Keratinocyte (primary cell): ENCODE results near the gene SERINC5. TPM values are rescaled to one million over a fixed set of nuclear protein-coding genes. Genes with fewer than 3 reads are reported as not detected.

Experiments
- DNase-seq: peaks from one replicate; pipeline ENCODE4 v3.0.0-alpha.2; 2011; ENCODE audit warnings: low read depth, missing footprints, low spot score
- FAIRE-seq: peaks from 2 replicates; lab custom pipeline; 2011; peaks lifted over from hg19 to GRCh38; lab: Jason Lieb, UNC
- H2AFZ ChIP-seq: 2 replicates; pipeline ENCODE4 v1.6.0; 2012; ENCODE audit warnings: low read length, control low read depth, inconsistent platforms; ENCODE audit not compliant: control insufficient read depth
- H3K27ac ChIP-seq: 2 replicates; pipeline ENCODE4 v1.5.1; 2011; ENCODE audit warnings: low read length; ENCODE audit not compliant: control insufficient read depth, insufficient read depth
- H3K27me3 ChIP-seq: 3 replicates; pipeline ENCODE4 v1.6.0; 2011; ENCODE audit warnings: low read length; ENCODE audit not compliant: control insufficient read depth, insufficient read depth; ENCODE audit errors: extremely low read depth
- H3K36me3 ChIP-seq, 2 experiments: 2 replicates in 1 of 2; 3 replicates in 1 of 2; pipeline ENCODE4 v1.5.1; 2011; ENCODE audit warnings: low read length in 2 of 2, mild to moderate bottlenecking in 1 of 2; ENCODE audit not compliant: control insufficient read depth in 2 of 2, insufficient read depth in 2 of 2; ENCODE audit errors: extremely low read depth in 1 of 2
- H3K4me1 ChIP-seq: 3 replicates; pipeline ENCODE4 v1.5.1; 2011; ENCODE audit warnings: low read length; ENCODE audit not compliant: control insufficient read depth, insufficient read depth; ENCODE audit errors: extremely low read depth
- H3K4me2 ChIP-seq: 3 replicates; pipeline ENCODE4 v1.6.0; 2011; ENCODE audit warnings: low read depth, low read length; ENCODE audit not compliant: control insufficient read depth, insufficient read depth; ENCODE audit errors: extremely low read depth
- H3K4me3 ChIP-seq, 3 experiments: fragments of 200-600 bp in 1 of 3; sonication (generic) in 1 of 3; 2 replicates in 2 of 3; 3 replicates in 1 of 3; pipeline ENCODE4 v1.5.1; 2011 to 2016; ENCODE audit warnings: low read length in 3 of 3, mild to moderate bottlenecking in 3 of 3, control low read depth in 2 of 3, inconsistent platforms in 1 of 3, low read depth in 1 of 3, mixed read lengths in 1 of 3, mixed run types in 1 of 3, moderate library complexity in 1 of 3; ENCODE audit not compliant: control insufficient read depth in 2 of 3, insufficient read depth in 2 of 3; ENCODE audit errors: extremely low read depth in 1 of 3
- H3K79me2 ChIP-seq: 2 replicates; pipeline ENCODE4 v1.6.0; 2012; ENCODE audit warnings: low read length; ENCODE audit not compliant: control insufficient read depth, insufficient read depth
- H3K9ac ChIP-seq: 3 replicates; pipeline ENCODE4 v1.6.0; 2011; ENCODE audit warnings: low read length; ENCODE audit not compliant: control insufficient read depth, insufficient read depth; ENCODE audit errors: extremely low read depth
- H3K9me1 ChIP-seq: 3 replicates; pipeline ENCODE4 v1.6.0; 2011; ENCODE audit warnings: low read length; ENCODE audit not compliant: control insufficient read depth, insufficient read depth; ENCODE audit errors: extremely low read depth
- H3K9me3 ChIP-seq: 2 replicates; pipeline ENCODE4 v1.5.1; 2012; ENCODE audit warnings: low read depth, low read length; ENCODE audit not compliant: control insufficient read depth
- H4K20me1 ChIP-seq: 3 replicates; pipeline ENCODE4 v1.6.0; 2011; ENCODE audit warnings: low read length; ENCODE audit not compliant: control insufficient read depth, insufficient read depth; ENCODE audit errors: extremely low read depth
- EZH2 ChIP-seq: IDR thresholded peaks from one replicate; pipeline ENCODE4 v1.6.1; 2012; ENCODE audit warnings: inconsistent platforms, mild to moderate bottlenecking, low read length, moderate library complexity
- dilution Hi-C: fragments of 300-500 bp; cut with MboI; formaldehyde crosslinking; loops from one replicate; pipeline ENCODE4 v1.7.0; 2020; ENCODE audit warnings: low sequenced_read_pairs; ENCODE audit not compliant: extremely low pct_ligation_motif_present
- polyA plus RNA-seq, 5 experiments: library from polyadenylated mRNA; depleted of rRNA in 3 of 5; stranded (reverse) in 3 of 5; stranded (forward) in 1 of 5; unstranded in 1 of 5; fragments of >200 nt; gene quantifications; 1 replicate in 1 of 5; 2 replicates in 3 of 5; 3 replicates in 1 of 5; pipeline versions ENCODE4 v1.2.1 to v1.2.3, GENCODE V29; 2011 to 2012; ENCODE audit warnings: missing spikeins in 2 of 5, low read depth in 1 of 5, low replicate concordance in 1 of 5
- TF ChIP-seq, protein P1 (sequence below), 3 experiments: IDR thresholded peaks in 1 of 3; conservative IDR thresholded peaks in 1 of 3; optimal IDR thresholded peaks in 1 of 3; 2 replicates in 2 of 3; 3 replicates in 1 of 3; pipeline versions ENCODE3 to v1.5.1; 2011; ENCODE audit warnings: low read length in 3 of 3, mild to moderate bottlenecking in 3 of 3, moderate library complexity in 2 of 3, control low read depth in 1 of 3, inconsistent platforms in 1 of 3; ENCODE audit not compliant: insufficient read depth in 2 of 3; ENCODE audit errors: extremely low read depth in 1 of 3

Gene SERINC5
- polyA plus RNA-seq, 1 donor (not counting 4 experiments of a cell fraction or from before 2014, with no cell fraction given), result 20.0 TPM

DNA sequence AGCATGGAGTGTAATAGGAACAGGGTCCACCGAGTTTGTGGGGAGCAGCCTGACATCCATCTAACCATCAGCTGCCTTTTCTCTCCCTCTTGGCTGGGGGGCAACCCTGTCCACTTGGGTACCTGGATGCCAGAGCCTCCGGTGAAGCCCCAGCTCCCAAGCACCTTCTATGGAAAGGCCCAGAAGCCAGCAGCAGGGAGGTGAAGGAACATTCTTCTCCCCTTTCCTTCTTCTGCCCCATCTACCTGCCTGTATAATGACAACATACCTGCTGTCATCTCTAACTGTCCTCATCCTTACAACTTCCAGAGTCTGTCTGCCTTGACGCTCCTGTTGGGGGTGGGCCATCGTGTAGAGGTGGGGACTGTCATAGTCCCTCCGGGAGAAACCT lies 187.6 kb downstream of the SERINC5 start:
- no peak for DNase-seq
- H3K27ac ChIP-seq, result no peak overlapping the region
- H3K4me1 ChIP-seq, result peaks cover 8% of the 10 kb centered on the region
- dilution Hi-C loops, result no loop called here
- no peaks in the 10 kb centered on the region for H3K27me3 ChIP-seq
- H4K20me1 ChIP-seq, result no peaks in the 10 kb centered on the region
- H2AFZ ChIP-seq, result no peak overlapping the region
- no peak for FAIRE-seq
- no peaks in the 10 kb centered on the region for H3K79me2 ChIP-seq
- TF ChIP-seq, protein P1, sequence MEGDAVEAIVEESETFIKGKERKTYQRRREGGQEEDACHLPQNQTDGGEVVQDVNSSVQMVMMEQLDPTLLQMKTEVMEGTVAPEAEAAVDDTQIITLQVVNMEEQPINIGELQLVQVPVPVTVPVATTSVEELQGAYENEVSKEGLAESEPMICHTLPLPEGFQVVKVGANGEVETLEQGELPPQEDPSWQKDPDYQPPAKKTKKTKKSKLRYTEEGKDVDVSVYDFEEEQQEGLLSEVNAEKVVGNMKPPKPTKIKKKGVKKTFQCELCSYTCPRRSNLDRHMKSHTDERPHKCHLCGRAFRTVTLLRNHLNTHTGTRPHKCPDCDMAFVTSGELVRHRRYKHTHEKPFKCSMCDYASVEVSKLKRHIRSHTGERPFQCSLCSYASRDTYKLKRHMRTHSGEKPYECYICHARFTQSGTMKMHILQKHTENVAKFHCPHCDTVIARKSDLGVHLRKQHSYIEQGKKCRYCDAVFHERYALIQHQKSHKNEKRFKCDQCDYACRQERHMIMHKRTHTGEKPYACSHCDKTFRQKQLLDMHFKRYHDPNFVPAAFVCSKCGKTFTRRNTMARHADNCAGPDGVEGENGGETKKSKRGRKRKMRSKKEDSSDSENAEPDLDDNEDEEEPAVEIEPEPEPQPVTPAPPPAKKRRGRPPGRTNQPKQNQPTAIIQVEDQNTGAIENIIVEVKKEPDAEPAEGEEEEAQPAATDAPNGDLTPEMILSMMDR (optimal IDR thresholded peaks at IDR 0.05 in 1 of 3, IDR thresholded peaks at IDR 0.05 in 1 of 3, conservative IDR thresholded peaks at IDR 0.05 in 1 of 3; ENCODE audit: extremely low read depth in 1 of 3, insufficient read depth in 2 of 3, low read length in 3 of 3), result no peak
- TF ChIP-seq EZH2, result no peak
- no peak overlapping the region for H3K9ac ChIP-seq
- no peak overlapping the region for H3K4me2 ChIP-seq
- no peaks in the 10 kb centered on the region for H3K9me1 ChIP-seq
- H3K4me3 ChIP-seq, result no peak overlapping the region
- H3K9me3 ChIP-seq, result no peaks in the 10 kb centered on the region
- H3K36me3 ChIP-seq, result no peaks in the 10 kb centered on the region

DNA sequence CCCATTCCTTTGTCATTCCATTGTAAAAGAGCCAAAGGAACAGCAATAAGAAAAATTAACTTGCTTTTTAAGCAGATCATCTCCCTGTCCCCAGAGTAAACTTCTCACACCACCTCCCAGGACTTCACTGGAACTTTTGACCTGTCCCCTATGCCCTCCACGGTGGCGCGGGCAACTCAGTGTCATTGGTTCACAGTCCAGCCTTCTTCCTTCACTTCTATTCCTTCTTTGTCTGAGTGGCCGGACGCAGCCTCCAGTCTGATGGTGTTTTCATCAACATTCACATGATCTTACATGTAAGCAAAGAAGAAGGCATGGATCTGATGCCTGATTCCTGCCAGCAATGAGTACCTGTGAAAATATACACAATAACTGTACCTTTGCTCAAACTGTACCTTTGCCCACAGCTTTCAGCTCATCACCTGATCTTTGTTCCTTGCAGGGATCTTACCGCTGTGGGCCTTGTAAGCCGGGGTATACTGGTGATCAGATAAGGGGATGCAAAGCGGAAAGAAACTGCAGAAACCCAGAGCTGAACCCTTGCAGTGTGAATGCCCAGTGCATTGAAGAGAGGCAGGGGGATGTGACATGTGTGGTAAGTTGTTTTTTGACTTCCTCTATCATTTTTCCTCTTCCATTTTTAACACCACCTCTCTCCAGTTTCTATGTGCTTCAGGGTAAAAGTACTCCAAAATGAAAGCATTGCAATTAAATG lies 188.2 kb downstream of the SERINC5 start:
- dilution Hi-C loops, result no loop called here

More for the DNA sequence above, 188.2 kb downstream of the SERINC5 start:
- Histone ChIP-seq H4K20me1 (no peaks in the 10 kb centered on the region), H3K36me3 (no peaks in the 10 kb centered on the region), H3K79me2 (no peaks in the 10 kb centered on the region), H3K4me1 (peaks cover 8% of the 10 kb centered on the region), H3K9me1 (no peaks in the 10 kb centered on the region), H2AFZ (no peak overlapping the region), H3K27ac (no peak overlapping the region), H3K9me3 (no peaks in the 10 kb centered on the region), H3K4me2 (no peak overlapping the region), H3K27me3 (no peaks in the 10 kb centered on the region), H3K9ac (no peak overlapping the region), H3K4me3 (no peak overlapping the region)
- FAIRE-seq (no peak), DNase-seq (no peak)
- TF ChIP-seq, protein P1 (optimal IDR thresholded peaks at IDR 0.05 in 1 of 3, IDR thresholded peaks at IDR 0.05 in 1 of 3, conservative IDR thresholded peaks at IDR 0.05 in 1 of 3; ENCODE audit: extremely low read depth in 1 of 3, insufficient read depth in 2 of 3, low read length in 3 of 3), result no peak
- TF ChIP-seq EZH2, result no peak
